ENCODE data around the gene CFAP299.
"Not testable (repeated sequence)": the region's sequence is repeated elsewhere in the genome, so short reads cannot be mapped to it uniquely, and the experiment has no call there.

The CFAP299 gene

GRCh38 chr4:80614319-80614718 is 278.8 kb downstream of the CFAP299 start:
- no peak for DNase-seq

- no peak for DNase-seq
Measured at GRCh38 chr4:80615099-80615498, 279.6 kb downstream of the CFAP299 start.

- DNase-seq = no peak
Measured at GRCh38 chr4:80619070-80619674, 283.6 kb downstream of the CFAP299 start.

GRCh38 chr4:80631861-80632260 is 296.3 kb downstream of the CFAP299 start:
- DNase-seq = no peak

- DNase-seq = no peak
Measured at GRCh38 chr4:80637190-80637589, 301.7 kb downstream of the CFAP299 start.

- DNase-seq = no peak
Measured at GRCh38 chr4:80646061-80646460, 310.5 kb downstream of the CFAP299 start.

GRCh38 chr4:80655662-80656061 is 320.1 kb downstream of the CFAP299 start:
- no peak for DNase-seq

- not testable (repeated sequence) for DNase-seq
Measured at GRCh38 chr4:80670118-80670517, 334.6 kb downstream of the CFAP299 start.

- no peak for DNase-seq
Measured at GRCh38 chr4:80678413-80678812, 342.9 kb downstream of the CFAP299 start.

GRCh38 chr4:80680934-80681333 is 345.4 kb downstream of the CFAP299 start:
- no peak for DNase-seq

- DNase-seq = no peak
Measured at GRCh38 chr4:80685214-80685613, 349.7 kb downstream of the CFAP299 start.

- DNase-seq = not testable (repeated sequence)
Measured at GRCh38 chr4:80687736-80688135, 352.2 kb downstream of the CFAP299 start.

- no peak for DNase-seq
Measured at GRCh38 chr4:80694171-80694570, 358.6 kb downstream of the CFAP299 start.

GRCh38 chr4:80705311-80705710 is 369.8 kb downstream of the CFAP299 start:
- no peak for DNase-seq

- DNase-seq = no peak
Measured at GRCh38 chr4:80709082-80709869, 373.7 kb downstream of the CFAP299 start.

GRCh38 chr4:80710748-80711451 is 375.4 kb downstream of the CFAP299 start:
- DNase-seq = no peak

GRCh38 chr4:80711956-80712355 is 376.4 kb downstream of the CFAP299 start:
- no peak for DNase-seq

- DNase-seq = no peak
Measured at GRCh38 chr4:80713409-80713808, 377.9 kb downstream of the CFAP299 start.

- no peak for DNase-seq
Measured at GRCh38 chr4:80717204-80717603, 381.7 kb downstream of the CFAP299 start.

GRCh38 chr4:80726471-80726870 is 390.9 kb downstream of the CFAP299 start:
- no peak for DNase-seq

- no peak for DNase-seq
Measured at GRCh38 chr4:80730158-80730557, 394.6 kb downstream of the CFAP299 start.

GRCh38 chr4:80731436-80731835 is 395.9 kb downstream of the CFAP299 start:
- no peak for DNase-seq

- no peak for DNase-seq
Measured at GRCh38 chr4:80732010-80732409, 396.5 kb downstream of the CFAP299 start.

- no peak for DNase-seq
Measured at GRCh38 chr4:80740375-80740774, 404.8 kb downstream of the CFAP299 start.

Data from cerebellar nuclear complex (tissue), 1 donor.